GM12891 (cell line): ENCODE measurements around the gene YBX2.

ENCODE experiments used
- POLR2A ChIP-seq: IDR thresholded peaks from 2 replicates; pipeline ENCODE4 v1.6.1; 2011; ENCODE audit warnings: low read depth, low read length, control low read depth
- POLR2AphosphoS5 ChIP-seq: IDR thresholded peaks from 2 replicates; pipeline ENCODE4 v1.6.1; 2011; ENCODE audit warnings: low read depth, low read length, control low read depth
- POU2F2 ChIP-seq: IDR thresholded peaks from 2 replicates; pipeline ENCODE4 v1.6.1; 2011; ENCODE audit warnings: low read depth, mild to moderate bottlenecking, control low read depth, low read length, moderate library complexity
- SPI1 ChIP-seq: IDR thresholded peaks from 2 replicates; pipeline ENCODE4 v1.6.1; 2011; ENCODE audit warnings: low read depth, low read length, control low read depth
- TAF1 ChIP-seq: IDR thresholded peaks from 2 replicates; pipeline ENCODE4 v1.6.1; 2011; ENCODE audit warnings: low read depth, low read length, control low read depth

- TF ChIP-seq POLR2A: no peak
- TF ChIP-seq POLR2AphosphoS5: no peak
- no peak for TF ChIP-seq SPI1
- no peak for TF ChIP-seq TAF1
- no peak for TF ChIP-seq POU2F2
These were observed 29.4 kb upstream of the YBX2 start for GRCh38 chr17:7323731-7324437.
